Upper lobe of left lung (tissue), 6 donors: ENCODE data around the gene DCAF6. TPM values are rescaled to one million over a fixed set of nuclear protein-coding genes. Genes with fewer than 3 reads are reported as not detected.

Experiments used
- ATAC-seq, 2 donors: fragments of 200-7000 bp; cut with Tn5 transposase; one replicate each; pipeline ENCODE4 v1.9.1; 2022; ENCODE audit warnings: mild to moderate bottlenecking in 2 of 2, moderate library complexity in 2 of 2; ENCODE audit not compliant: low FRiP score in 2 of 2
- DNase-seq, 2 donors: peaks; one replicate each; pipeline ENCODE4 v3.0.0-alpha.2; 2019 to 2020
- H3K27ac ChIP-seq, 4 donors: fragments of 200-600 bp; sonication (generic); one replicate each; pipeline ENCODE4 v1.5.1; 2016 to 2019
- H3K27me3 ChIP-seq, 4 donors: fragments of 200-600 bp; sonication (generic); one replicate each; pipeline ENCODE4 v1.5.1; 2017 to 2019
- H3K36me3 ChIP-seq, 4 donors: fragments of 200-600 bp; sonication (generic); one replicate each; pipeline ENCODE4 v1.5.1; 2016 to 2019
- H3K4me1 ChIP-seq, 4 donors: fragments of 200-600 bp; sonication (generic); one replicate each; pipeline ENCODE4 v1.5.1; 2018 to 2019
- H3K4me3 ChIP-seq, 4 donors: fragments of 200-600 bp; sonication (generic); one replicate each; pipeline ENCODE4 v1.5.1; 2017 to 2019; ENCODE audit warnings: mild to moderate bottlenecking in 2 of 4, moderate library complexity in 1 of 4
- H3K9me3 ChIP-seq, 4 donors: fragments of 200-600 bp; sonication (generic); one replicate each; pipeline ENCODE4 v1.5.1; 2018 to 2019
- CTCF ChIP-seq, 6 experiments: fragments of 450-650 bp in 4 of 6; fragments of 200-600 bp in 2 of 6; sonication (generic) in 2 of 6; IDR thresholded peaks; one replicate each; pipeline ENCODE4 v1.5.1; 2016 to 2019; ENCODE audit warnings: antibody characterized with exemption in 6 of 6
- EP300 ChIP-seq, 4 donors: sonication (generic); formaldehyde crosslinking; IDR thresholded peaks; one replicate each; pipeline ENCODE4 v1.5.1; 2017; ENCODE audit warnings: antibody characterized with exemption in 4 of 4, control low read depth in 2 of 4
- POLR2A ChIP-seq, 4 donors: fragments of 450-650 bp; IDR thresholded peaks; one replicate each; pipeline ENCODE4 v1.5.1; 2016 to 2017; ENCODE audit warnings: antibody characterized with exemption in 4 of 4, mild to moderate bottlenecking in 2 of 4
- POLR2AphosphoS5 ChIP-seq, 2 donors: sonication (generic); formaldehyde crosslinking; IDR thresholded peaks; one replicate each; pipeline ENCODE4 v1.5.1; 2017; ENCODE audit warnings: antibody characterized with exemption in 2 of 2
- WGBS, 2 donors: methylation state at CpG; one replicate each; pipeline ENCODE4 v1.1.5; 2017 to 2018; 5-methylcytosine and 5-hydroxymethylcytosine counted together
- total RNA-seq, 6 donors: library from RNA; depleted of rRNA in 4 of 6; stranded (reverse); fragments of >200 nt in 4 of 6; gene quantifications; one replicate each; pipeline versions ENCODE4 v1.1.0 to v1.2.1, GENCODE V29; 2016 to 2021
- donor health status: DM: no; HTN: no; CAD: no; lungs with moderate emphysema.
- donor health status: DM: no; HTN: yes; CAD: no; lungs with severe emphysema.

DCAF6 gene
- total RNA-seq, 6 donors from 2014 or later = 37.5 to 110 (median 55.5) TPM

- H3K27me3 ChIP-seq = no peaks in the 10 kb centered on the region
- H3K36me3 ChIP-seq = peaks cover 0 to 4% (median 0%) of the 10 kb centered on the region in 4 donors
- peaks cover 0 to 4% (median 0%) of the 10 kb centered on the region in 4 donors for H3K4me1 ChIP-seq
- ATAC-seq = no peak
- no peak overlapping the region for H3K27ac ChIP-seq
- H3K4me3 ChIP-seq = no peak overlapping the region
- DNase-seq = no peak
- WGBS, 2 donors = 88 to 91% methylated on average over 6 of the region's 6 CpGs
- TF ChIP-seq POLR2A (IDR thresholded peaks at IDR 0.05) = no peak
- no peak for TF ChIP-seq EP300 (IDR thresholded peaks at IDR 0.05)
- no peak for TF ChIP-seq CTCF (IDR thresholded peaks at IDR 0.05)
- H3K9me3 ChIP-seq = no peaks in the 10 kb centered on the region
Measured at GRCh38 chr1:168112673-168113305, 176.3 kb downstream of the DCAF6 start.

- Histone ChIP-seq H3K4me1 (peaks cover 0 to 4% (median 0%) of the 10 kb centered on the region in 4 donors), H3K9me3 (no peaks in the 10 kb centered on the region), H3K27me3 (no peaks in the 10 kb centered on the region), H3K4me3 (no peak overlapping the region), H3K27ac (no peak overlapping the region), H3K36me3 (peaks cover 0 to 4% (median 0%) of the 10 kb centered on the region in 4 donors)
- no peak for ATAC-seq
- TF ChIP-seq EP300 (IDR thresholded peaks at IDR 0.05) (no peak), CTCF (IDR thresholded peaks at IDR 0.05) (no peak), POLR2A (IDR thresholded peaks at IDR 0.05) (no peak), POLR2AphosphoS5 (IDR thresholded peaks at IDR 0.05) (no peak)
- no peak for DNase-seq
- 76 to 93% methylated on average over 5 to 6 of the region's 6 CpGs for WGBS, 2 donors
Measured at GRCh38 chr1:168114845-168115244, 178.4 kb downstream of the DCAF6 start.

GRCh38 chr1:168116327-168116799 is 179.9 kb downstream of the DCAF6 start:
- Histone ChIP-seq H3K4me3 (no peak overlapping the region), H3K4me1 (peaks cover 0 to 4% (median 0%) of the 10 kb centered on the region in 4 donors), H3K9me3 (no peaks in the 10 kb centered on the region), H3K27me3 (no peaks in the 10 kb centered on the region), H3K36me3 (peaks cover 0 to 4% (median 0%) of the 10 kb centered on the region in 4 donors), H3K27ac (no peak overlapping the region)
- ATAC-seq (peak; percentile 40 to 84), DNase-seq (peak; percentile 35 to 68)
- TF ChIP-seq EP300 (IDR thresholded peaks at IDR 0.05) (no peak), POLR2AphosphoS5 (IDR thresholded peaks at IDR 0.05) (no peak), POLR2A (IDR thresholded peaks at IDR 0.05) (no peak), CTCF (IDR thresholded peaks at IDR 0.05) (no peak)
- 50 to 57% methylated on average over 6 of the region's 6 CpGs for WGBS, 2 donors

DNA sequence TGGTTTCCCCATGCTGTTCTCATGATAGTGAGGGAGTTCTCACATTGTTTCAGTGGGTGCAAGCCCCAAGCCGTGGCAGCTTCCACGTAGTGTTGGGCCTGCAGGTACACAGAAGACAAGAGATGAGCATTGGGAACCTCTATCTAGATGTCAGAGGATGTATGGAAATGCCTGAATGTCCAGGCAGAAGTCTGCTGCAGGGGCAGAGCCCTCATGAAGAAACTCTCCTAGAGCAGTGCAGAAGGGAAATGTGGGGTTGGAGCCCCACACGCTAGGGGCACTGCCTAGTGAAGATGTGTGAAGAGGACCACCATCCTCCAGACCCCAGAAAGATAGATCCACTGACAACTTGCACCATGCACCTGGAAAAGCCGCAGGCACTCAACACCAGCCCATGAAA is 183.3 kb downstream of the DCAF6 start:
- H3K27ac ChIP-seq = no peak overlapping the region
- no peak for TF ChIP-seq POLR2AphosphoS5 (IDR thresholded peaks at IDR 0.05)
- TF ChIP-seq POLR2A (IDR thresholded peaks at IDR 0.05) = no peak
- TF ChIP-seq CTCF (IDR thresholded peaks at IDR 0.05) = no peak
- TF ChIP-seq EP300 (IDR thresholded peaks at IDR 0.05) = no peak
- no peaks in the 10 kb centered on the region for H3K36me3 ChIP-seq
- H3K4me3 ChIP-seq = no peak overlapping the region
- 93 to 95% methylated on average over 4 of the region's 4 CpGs for whole genome bisulfite sequencing, 2 donors
- ATAC-seq (no peak), DNase-seq (no peak)
- H3K4me1 ChIP-seq = peaks cover 0 to 4% (median 0%) of the 10 kb centered on the region in 4 donors
- no peaks in the 10 kb centered on the region for H3K9me3 ChIP-seq
- no peaks in the 10 kb centered on the region for H3K27me3 ChIP-seq
